Colonic mucosa (tissue), 4 donors: ENCODE results near the gene ESPNL. TPM values are rescaled to one million over a fixed set of nuclear protein-coding genes. Genes with fewer than 3 reads are reported as not detected.

Experiments
- DNase-seq: peaks from one replicate; pipeline ENCODE4 v3.0.0-alpha.2; 2020
- H3K27ac ChIP-seq: fragments of 200-600 bp; one replicate; pipeline ENCODE4 v1.8.0; 2021
- H3K27me3 ChIP-seq: fragments of 200-600 bp; one replicate; pipeline ENCODE4 v1.8.0; 2021
- H3K36me3 ChIP-seq: fragments of 200-600 bp; one replicate; pipeline ENCODE4 v1.8.0; 2021
- H3K4me1 ChIP-seq: fragments of 200-600 bp; one replicate; pipeline ENCODE4 v1.8.0; 2021; ENCODE audit warnings: mild to moderate bottlenecking
- H3K4me3 ChIP-seq: fragments of 200-600 bp; one replicate; pipeline ENCODE4 v1.8.0; 2021
- H3K9ac ChIP-seq, 2 donors: one replicate each; pipeline ENCODE4 v1.7.0; 2013; ENCODE audit warnings: control low read depth in 2 of 2, low read depth in 2 of 2, low read length in 2 of 2
- H3K9me3 ChIP-seq: fragments of 200-600 bp; one replicate; pipeline ENCODE4 v1.8.0; 2021
- intact Hi-C: fragments of 100-400 bp; cut with DNase I; formaldehyde crosslinking; loops from one replicate; pipeline ENCODE4 v1.14.1; 2022
- total RNA-seq, 2 donors: library from RNA; stranded (reverse); fragmentation: NEBNext Ultra II Directional in 1 of 2; extraction: Animal tissue kit (Norgen Biotek cat#: 25700) in 1 of 2; gene quantifications; one replicate each; pipeline ENCODE4 v1.2.1, GENCODE V29; 2021
- TF ChIP-seq, protein P1 (sequence below): fragments of 200-600 bp; IDR thresholded peaks from one replicate; pipeline ENCODE4 v1.8.0; 2022; ENCODE audit warnings: antibody characterized with exemption, mild to moderate bottlenecking
- donor health status: healthy.
- donor health status: DM: no; HTN: no; CAD: no.
- donor health status: DM: no; HTN: no; CAD: no.

Gene ESPNL
- total RNA-seq, 2 donors from 2014 or later: 0.08 to 0.12 TPM

- H3K27me3 ChIP-seq: no peaks in the 10 kb centered on the region
- no peaks in the 10 kb centered on the region for H3K9me3 ChIP-seq
- TF ChIP-seq, protein P1, sequence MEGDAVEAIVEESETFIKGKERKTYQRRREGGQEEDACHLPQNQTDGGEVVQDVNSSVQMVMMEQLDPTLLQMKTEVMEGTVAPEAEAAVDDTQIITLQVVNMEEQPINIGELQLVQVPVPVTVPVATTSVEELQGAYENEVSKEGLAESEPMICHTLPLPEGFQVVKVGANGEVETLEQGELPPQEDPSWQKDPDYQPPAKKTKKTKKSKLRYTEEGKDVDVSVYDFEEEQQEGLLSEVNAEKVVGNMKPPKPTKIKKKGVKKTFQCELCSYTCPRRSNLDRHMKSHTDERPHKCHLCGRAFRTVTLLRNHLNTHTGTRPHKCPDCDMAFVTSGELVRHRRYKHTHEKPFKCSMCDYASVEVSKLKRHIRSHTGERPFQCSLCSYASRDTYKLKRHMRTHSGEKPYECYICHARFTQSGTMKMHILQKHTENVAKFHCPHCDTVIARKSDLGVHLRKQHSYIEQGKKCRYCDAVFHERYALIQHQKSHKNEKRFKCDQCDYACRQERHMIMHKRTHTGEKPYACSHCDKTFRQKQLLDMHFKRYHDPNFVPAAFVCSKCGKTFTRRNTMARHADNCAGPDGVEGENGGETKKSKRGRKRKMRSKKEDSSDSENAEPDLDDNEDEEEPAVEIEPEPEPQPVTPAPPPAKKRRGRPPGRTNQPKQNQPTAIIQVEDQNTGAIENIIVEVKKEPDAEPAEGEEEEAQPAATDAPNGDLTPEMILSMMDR: no peak
- no peak overlapping the region for H3K9ac ChIP-seq
- no peak for DNase-seq
- H3K4me1 ChIP-seq: no peaks in the 10 kb centered on the region
- no peak overlapping the region for H3K27ac ChIP-seq
- intact Hi-C loops: no loop called here
- H3K36me3 ChIP-seq: no peaks in the 10 kb centered on the region
- H3K4me3 ChIP-seq: no peak overlapping the region
Observed at GRCh38 chr2:238075397-238075796, 24.7 kb upstream of the ESPNL start.

DNA sequence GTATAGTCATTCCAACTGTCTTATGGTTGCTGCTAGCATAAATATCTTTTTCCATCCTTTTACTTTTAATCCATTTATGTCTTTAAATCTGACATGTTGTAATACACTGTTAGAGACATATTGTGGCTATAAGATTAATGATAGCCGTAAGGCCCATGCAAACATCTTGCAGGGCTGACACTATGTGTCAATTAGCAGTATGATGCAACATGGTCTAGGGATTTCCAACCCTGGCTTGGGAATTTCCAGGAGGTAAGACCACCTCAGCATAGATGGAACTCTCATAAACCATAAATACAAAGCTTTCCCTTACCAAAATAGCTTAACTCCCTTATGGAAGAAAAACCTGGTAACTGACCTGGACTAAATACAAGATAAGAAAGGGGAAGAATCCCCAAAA, 22.8 kb upstream of the ESPNL start:
- Histone ChIP-seq H3K27me3 (no peaks in the 10 kb centered on the region), H3K9me3 (no peaks in the 10 kb centered on the region), H3K27ac (no peak overlapping the region), H3K9ac (no peak overlapping the region), H3K4me3 (no peak overlapping the region), H3K4me1 (no peaks in the 10 kb centered on the region), H3K36me3 (no peaks in the 10 kb centered on the region)
- intact Hi-C loops: no loop called here
- TF ChIP-seq, protein P1: no peak
- DNase-seq: no peak

- no peak overlapping the region for H3K9ac ChIP-seq
- TF ChIP-seq, protein P1: no peak
- intact Hi-C loops: no loop called here
- no peaks in the 10 kb centered on the region for H3K4me1 ChIP-seq
- DNase-seq: no peak
- H3K36me3 ChIP-seq: no peaks in the 10 kb centered on the region
- no peak overlapping the region for H3K4me3 ChIP-seq
- H3K9me3 ChIP-seq: no peaks in the 10 kb centered on the region
- H3K27me3 ChIP-seq: no peaks in the 10 kb centered on the region
- no peak overlapping the region for H3K27ac ChIP-seq
Observed at GRCh38 chr2:238079874-238080327, 20.2 kb upstream of the ESPNL start.

- no peak overlapping the region for H3K27ac ChIP-seq
- no peaks in the 10 kb centered on the region for H3K36me3 ChIP-seq
- no peak overlapping the region for H3K4me3 ChIP-seq
- H3K9ac ChIP-seq: no peak overlapping the region
- no peaks in the 10 kb centered on the region for H3K4me1 ChIP-seq
- intact Hi-C loops: no loop called here
- H3K9me3 ChIP-seq: no peaks in the 10 kb centered on the region
- H3K27me3 ChIP-seq: no peaks in the 10 kb centered on the region
- TF ChIP-seq, protein P1: no peak
- DNase-seq: no peak
Observed at GRCh38 chr2:238080518-238080917, 19.6 kb upstream of the ESPNL start.

- Histone ChIP-seq H3K9ac (no peak overlapping the region), H3K9me3 (no peaks in the 10 kb centered on the region), H3K4me3 (no peak overlapping the region), H3K4me1 (no peaks in the 10 kb centered on the region), H3K36me3 (no peaks in the 10 kb centered on the region), H3K27me3 (no peaks in the 10 kb centered on the region), H3K27ac (no peak overlapping the region)
- intact Hi-C loops: no loop called here
- TF ChIP-seq, protein P1: no peak
- no peak for DNase-seq
Observed at GRCh38 chr2:238081150-238081549, 19.0 kb upstream of the ESPNL start.

DNA sequence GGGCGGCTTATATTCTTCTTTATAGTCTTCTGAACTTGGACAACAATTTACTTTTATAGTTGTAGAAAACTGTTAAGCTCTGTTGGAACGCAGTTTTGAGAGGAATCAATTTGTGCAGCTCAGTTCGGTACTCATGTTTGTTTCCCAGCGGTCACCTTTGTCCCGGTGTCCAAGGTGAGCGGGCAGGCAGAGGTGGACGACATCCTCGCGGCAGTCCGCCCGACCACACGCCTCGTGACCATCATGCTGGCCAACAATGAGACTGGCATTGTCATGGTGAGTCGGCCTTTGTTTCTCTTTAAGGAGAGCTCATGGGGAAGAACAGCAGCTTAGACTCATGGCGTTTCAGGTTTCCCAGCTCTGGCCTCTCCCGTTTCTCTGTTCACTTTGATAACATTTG, 18.6 kb upstream of the ESPNL start:
- TF ChIP-seq, protein P1: no peak
- no peaks in the 10 kb centered on the region for H3K36me3 ChIP-seq
- no peak overlapping the region for H3K27ac ChIP-seq
- no peak overlapping the region for H3K9ac ChIP-seq
- no peak overlapping the region for H3K4me3 ChIP-seq
- DNase-seq: no peak
- no peaks in the 10 kb centered on the region for H3K9me3 ChIP-seq
- H3K27me3 ChIP-seq: no peaks in the 10 kb centered on the region
- intact Hi-C loops: no loop called here
- H3K4me1 ChIP-seq: no peaks in the 10 kb centered on the region
